Fibroblast of skin of right biceps (primary cell): Measurements from ENCODE around the gene RAB22A.

ENCODE experiments used
- DNase-seq: peaks from one replicate; pipeline ENCODE4 v3.0.0-alpha.2; 2013

RAB22A gene

GRCh38 chr20:58309591-58310290 lies at the start of gene RAB22A:
Gene RAB22A (plus strand): TSS chr20:58309715. CDS start chr20:58309977, 262 bp downstream.
- DNase-seq = peak; percentile 80

GRCh38 chr20:58260006-58260405 lies 49.5 kb upstream of the RAB22A start:
- peak; percentile 49 for DNase-seq

GRCh38 chr20:58261660-58262059 lies 47.9 kb upstream of the RAB22A start:
- no peak for DNase-seq

DNA sequence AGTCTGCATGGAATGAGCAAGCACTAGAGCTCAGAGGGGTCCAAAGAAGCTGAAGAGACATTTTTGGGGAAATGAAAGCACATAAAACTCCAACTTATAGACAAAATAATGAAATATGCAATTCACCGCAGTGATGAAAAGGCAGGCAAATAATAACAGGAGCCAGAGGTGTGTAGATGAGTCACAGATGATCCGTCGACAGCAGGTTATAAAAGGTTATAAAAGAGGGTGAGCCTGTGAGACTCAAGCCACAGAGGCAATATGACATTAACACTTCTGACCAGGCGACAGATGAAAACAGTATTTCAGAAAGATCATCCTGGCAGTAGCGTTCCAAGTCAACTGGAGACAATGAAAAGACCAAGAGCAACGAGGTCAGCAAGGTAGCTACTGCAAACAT lies 45.2 kb upstream of the RAB22A start:
- DNase-seq = no peak

DNA sequence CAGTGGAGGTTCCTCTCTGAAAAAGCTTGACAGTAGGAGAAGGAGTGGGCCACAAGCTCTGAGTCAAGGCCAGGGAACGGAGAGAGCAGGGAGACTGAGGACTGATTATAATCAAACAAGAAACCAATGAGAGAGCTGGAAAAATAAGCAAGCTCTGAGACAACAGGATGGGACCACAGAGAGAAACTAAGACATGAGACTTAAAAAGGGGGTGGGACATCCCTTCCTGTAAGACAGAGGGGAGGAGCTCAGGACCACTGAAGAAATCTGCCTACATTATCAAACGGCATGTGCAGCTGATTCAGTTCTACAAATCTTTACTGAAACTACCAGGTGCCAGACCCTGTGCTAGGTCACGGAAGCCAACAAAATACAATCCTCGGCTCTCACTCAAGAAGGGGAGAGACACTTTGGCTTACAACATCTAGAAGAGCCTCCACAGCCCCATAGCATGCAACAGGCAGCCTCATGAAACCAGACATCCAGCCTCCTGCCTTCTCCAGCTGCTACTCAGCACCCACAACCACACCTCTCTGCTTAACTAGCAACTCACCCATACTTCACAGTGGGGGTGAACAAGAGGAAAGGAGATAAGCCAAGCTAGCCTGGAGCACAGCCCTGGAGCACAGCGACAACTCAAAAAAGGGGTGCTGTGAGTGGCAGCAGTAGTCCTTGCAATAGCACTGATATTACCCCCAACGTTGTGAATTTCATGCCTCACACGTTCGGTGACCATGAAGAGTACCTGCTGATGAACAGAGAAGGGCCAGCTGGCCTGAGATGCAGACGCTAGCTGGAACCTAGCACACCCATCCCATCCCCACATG lies 41.9 kb upstream of the RAB22A start:
- DNase-seq = no peak

GRCh38 chr20:58268421-58268821 lies 41.1 kb upstream of the RAB22A start:
- no peak for DNase-seq

DNA sequence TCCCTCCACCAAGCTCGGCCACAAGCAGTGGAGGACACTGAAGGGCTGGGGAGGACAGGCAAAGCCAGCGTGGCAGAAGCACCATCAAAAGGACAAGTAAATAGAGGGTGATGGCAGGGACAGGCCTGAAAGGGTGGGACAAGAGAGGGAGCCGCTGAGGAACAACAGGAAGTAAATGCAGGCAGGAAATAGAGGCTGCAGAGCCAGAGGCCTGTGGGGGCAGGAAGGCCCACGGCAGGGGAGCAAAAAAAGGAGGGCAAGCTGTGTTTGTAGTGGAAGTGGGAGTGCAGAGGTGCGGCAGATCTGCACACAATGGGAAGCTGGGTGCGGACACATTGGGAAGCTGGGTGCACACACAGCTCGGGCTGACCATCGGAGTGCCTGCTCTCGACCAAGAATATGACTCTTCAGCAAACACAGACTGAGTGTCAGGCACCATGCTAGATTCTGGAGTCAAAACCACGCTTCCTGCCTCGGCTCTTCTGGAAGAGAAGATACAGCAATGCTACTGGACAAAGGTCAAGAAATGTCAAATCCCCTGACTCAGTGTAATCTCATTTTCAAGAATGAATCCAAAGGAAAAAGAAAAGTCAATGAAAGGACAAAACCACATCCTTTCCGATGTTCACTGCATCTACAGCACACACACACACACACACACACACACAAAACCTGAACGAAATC lies 40.4 kb upstream of the RAB22A start:
- DNase-seq = peak; percentile 6

GRCh38 chr20:58271606-58272351 lies 37.7 kb upstream of the RAB22A start:
- DNase-seq = peak; percentile 19

DNA sequence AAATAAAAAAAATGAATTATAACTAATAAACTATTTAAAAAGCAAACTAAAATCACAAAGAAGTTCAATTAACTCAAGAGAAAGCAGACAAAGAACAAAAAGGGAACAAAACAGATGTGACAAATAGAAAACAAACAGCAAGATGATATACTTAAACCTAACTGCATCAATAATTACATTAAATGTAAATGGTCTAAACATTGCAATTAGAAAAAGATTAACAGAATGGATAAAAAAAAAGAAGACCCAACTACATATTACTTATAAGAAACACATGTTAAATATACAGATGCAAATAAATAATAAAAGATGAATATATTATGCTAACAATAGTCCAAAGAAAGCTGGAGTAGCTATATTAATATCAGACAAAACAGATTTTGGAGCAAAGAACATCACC lies 35.1 kb upstream of the RAB22A start:
- no peak for DNase-seq

- no peak for DNase-seq
Observed at GRCh38 chr20:58277107-58277506, 32.4 kb upstream of the RAB22A start.

DNA sequence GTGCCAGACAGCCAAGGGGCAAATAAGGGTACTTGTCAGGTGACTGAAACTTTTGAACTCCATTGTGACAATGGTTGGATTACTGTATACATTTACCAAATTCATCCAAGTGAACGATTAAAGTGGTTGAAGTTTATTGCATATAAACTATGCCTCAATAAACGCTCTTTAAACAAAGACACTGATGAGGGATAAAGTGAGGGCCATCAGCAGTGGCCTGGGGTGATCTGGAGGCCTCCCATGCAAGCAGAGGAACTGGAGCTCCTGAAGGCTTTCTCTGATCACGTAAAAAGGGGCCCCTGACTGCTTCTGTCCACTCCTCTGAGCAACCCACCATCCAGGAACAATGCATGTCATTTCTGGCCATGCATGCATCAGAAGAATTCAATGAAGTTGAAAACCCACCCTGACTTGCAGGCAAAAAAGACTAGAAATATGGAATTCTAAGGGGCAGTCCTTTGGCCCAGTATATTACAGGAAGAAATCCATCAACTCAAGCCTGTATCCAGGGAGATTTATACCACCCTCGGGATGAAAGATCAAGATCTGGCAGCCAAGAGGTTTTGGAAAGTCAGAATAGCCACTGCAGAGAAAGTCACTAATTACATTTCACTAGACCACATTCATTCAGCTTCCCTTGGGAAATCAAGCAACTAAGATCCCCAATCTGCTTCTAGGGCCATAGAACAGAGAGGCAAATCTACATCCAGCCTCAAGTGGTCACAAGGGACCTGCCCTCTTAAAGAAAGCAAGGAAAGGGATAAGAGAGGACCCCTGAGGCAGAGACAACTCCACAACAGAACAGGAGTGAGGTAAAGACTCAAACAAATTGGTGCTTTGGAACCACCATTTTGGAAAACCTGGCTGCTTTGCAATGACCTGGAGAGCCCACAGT lies 31.7 kb upstream of the RAB22A start:
- DNase-seq = peak; percentile 3

- no peak for DNase-seq
Observed at GRCh38 chr20:58286729-58287128, 22.8 kb upstream of the RAB22A start.

DNA sequence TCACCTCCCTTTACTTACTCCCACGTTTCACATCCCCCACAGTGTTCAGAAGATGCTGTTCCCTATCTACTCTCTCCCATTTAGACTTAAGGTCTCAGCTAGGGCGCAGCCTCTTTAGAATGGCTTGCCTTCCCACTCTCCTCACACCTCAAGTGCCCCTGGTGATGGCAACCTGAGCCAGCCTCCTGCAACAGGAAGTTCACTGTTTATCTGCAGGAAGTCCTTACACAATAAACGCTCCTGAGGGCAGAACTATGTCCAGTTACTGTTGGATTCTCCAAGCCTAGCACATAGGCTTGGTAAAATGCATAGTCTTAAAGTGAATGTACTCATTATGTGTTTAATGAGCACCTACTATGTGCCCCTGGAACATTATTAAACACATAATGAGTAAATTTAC lies 21.9 kb upstream of the RAB22A start:
- no peak for DNase-seq

- no peak for DNase-seq
Observed at GRCh38 chr20:58289143-58289542, 20.4 kb upstream of the RAB22A start.

DNA sequence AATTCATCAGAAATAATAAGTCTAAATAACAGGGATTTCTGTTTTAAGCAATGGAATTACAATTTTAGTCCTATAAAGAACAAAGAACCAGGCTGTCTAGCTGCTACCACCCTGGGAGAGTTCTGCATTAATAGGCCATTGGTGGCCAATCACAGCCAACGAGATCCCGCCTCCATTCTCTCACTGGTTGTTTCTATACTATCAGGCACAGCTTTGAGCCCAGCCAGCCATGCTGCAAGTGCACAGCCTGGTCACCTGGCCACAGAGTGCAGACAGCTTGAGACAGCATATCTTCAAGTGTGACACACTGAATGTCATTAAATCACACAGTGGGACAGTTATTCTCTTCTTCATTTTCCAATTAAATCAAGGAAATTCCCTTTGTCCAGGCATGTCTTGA lies 16.1 kb upstream of the RAB22A start:
- DNase-seq = no peak

- no peak for DNase-seq
Observed at GRCh38 chr20:58294497-58295455, 14.7 kb upstream of the RAB22A start.

GRCh38 chr20:58296051-58296837 lies 13.3 kb upstream of the RAB22A start:
- DNase-seq = no peak

GRCh38 chr20:58297394-58297793 lies 12.1 kb upstream of the RAB22A start:
- DNase-seq = no peak

DNA sequence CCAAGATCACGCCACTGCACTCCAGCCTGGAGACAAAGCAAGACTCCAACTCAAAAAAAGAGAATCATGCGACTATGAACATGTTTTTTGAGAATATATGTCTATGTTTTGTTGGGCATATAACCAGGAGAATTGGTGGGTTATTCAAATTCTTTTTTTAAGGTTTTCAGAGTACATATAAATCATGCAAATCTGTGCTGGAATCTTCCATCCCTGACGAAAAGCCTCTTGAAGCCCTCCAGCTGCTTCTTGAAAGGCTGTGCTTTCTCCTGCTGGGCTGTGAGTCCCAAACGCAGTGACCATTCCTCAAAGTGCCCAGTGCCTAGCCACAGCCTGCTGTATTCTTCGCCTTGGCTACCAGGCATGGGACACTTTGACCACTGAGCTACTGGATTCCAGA lies 9.2 kb upstream of the RAB22A start:
- no peak for DNase-seq

DNA sequence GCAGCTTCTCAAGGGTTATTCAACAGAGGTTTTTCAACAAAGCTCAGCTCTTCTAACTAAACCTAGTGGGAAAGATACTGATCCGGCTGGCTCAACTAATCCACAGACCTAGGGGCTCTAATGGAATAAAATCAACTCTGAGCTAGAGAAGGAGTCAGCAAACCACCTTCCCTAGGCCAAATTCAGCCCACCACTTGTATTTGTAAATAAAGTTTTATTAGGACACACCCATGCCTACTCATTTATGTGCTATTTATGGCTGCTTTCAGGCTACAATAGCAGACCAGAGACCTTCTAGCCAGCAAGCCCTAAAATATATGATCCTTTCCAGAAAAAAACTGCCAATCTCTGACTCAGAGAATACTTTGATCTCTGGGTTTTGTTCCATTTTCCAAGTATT lies 6.0 kb upstream of the RAB22A start:
- no peak for DNase-seq
